ENCODE measurements around the gene RAB5IF. TPM values are rescaled to one million over a fixed set of nuclear protein-coding genes. Genes with fewer than 3 reads are reported as not detected.
A peak's percentile ranks its signal among the peaks of the same experiment; 100 is the strongest.

Gene RAB5IF
- total and polyA plus RNA-seq, 9 of the 15 experiments (the other 6 are each of a cell fraction or from before 2014, with no cell fraction given), result 26.5 to 198 (median 134) TPM

DNA sequence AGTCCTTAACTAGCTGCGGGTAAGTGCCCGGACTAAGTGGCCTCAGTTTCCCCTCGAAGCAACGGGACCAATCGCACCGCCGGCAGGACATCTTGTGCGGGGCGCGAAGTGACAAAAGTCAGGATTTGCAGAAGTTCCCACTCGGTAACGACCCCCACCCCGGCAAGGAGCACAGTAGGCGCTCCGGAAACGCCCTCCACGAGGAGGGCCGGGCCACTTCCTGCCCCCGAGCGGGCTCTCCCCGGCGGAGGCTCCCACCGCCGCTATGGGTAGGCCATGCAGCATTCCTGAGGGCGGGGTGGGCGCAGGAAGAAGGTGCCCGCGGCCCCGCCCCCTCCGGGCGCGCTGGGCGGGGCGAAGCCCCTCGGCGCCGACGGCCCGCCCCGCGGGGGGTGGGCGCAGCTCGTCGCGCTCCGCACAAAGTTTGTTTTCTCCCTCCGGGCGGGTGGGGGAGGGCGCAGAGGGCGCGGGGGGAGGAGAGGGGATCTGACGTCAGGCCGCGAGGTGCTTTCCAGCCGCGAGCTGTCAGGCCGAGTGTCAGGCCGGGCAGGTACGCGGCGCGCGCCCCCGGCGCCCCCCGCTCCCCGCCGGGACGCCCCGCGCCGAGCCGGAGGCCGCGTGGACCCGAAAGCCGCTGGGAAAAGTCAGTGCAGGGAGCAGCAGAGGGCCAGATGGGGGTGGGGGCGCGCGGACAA lies 32.3 kb upstream of the RAB5IF start, which contains the start of gene TGIF2 (continued):
- TF ChIP-seq, protein P1, sequence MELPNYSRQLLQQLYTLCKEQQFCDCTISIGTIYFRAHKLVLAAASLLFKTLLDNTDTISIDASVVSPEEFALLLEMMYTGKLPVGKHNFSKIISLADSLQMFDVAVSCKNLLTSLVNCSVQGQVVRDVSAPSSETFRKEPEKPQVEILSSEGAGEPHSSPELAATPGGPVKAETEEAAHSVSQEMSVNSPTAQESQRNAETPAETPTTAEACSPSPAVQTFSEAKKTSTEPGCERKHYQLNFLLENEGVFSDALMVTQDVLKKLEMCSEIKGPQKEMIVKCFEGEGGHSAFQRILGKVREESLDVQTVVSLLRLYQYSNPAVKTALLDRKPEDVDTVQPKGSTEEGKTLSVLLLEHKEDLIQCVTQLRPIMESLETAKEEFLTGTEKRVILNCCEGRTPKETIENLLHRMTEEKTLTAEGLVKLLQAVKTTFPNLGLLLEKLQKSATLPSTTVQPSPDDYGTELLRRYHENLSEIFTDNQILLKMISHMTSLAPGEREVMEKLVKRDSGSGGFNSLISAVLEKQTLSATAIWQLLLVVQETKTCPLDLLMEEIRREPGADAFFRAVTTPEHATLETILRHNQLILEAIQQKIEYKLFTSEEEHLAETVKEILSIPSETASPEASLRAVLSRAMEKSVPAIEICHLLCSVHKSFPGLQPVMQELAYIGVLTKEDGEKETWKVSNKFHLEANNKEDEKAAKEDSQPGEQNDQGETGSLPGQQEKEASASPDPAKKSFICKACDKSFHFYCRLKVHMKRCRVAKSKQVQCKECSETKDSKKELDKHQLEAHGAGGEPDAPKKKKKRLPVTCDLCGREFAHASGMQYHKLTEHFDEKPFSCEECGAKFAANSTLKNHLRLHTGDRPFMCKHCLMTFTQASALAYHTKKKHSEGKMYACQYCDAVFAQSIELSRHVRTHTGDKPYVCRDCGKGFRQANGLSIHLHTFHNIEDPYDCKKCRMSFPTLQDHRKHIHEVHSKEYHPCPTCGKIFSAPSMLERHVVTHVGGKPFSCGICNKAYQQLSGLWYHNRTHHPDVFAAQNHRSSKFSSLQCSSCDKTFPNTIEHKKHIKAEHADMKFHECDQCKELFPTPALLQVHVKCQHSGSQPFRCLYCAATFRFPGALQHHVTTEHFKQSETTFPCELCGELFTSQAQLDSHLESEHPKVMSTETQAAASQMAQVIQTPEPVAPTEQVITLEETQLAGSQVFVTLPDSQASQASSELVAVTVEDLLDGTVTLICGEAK (IDR thresholded peaks at IDR 0.05), result peak; percentile 75
- TF ChIP-seq, protein P1 (CRISPR knock-in tag; IDR thresholded peaks at IDR 0.05), result no peak
- TF ChIP-seq SIX5 (IDR thresholded peaks at IDR 0.05; ENCODE audit: borderline replicate concordance in 1 of 2, insufficient read depth in 1 of 2, low read depth in 1 of 2, low read length in 2 of 2), result no peak
- peak; percentile 36; the same call in 1 of the 2 replicates for TF ChIP-seq ZKSCAN8 (CRISPR knock-in tag; IDR thresholded peaks at IDR 0.05)
- TF ChIP-seq POLR2G (IDR thresholded peaks at IDR 0.05; ENCODE audit: low read depth, low read length), result peak; percentile 87
- no peak for TF ChIP-seq ZNF583 (CRISPR knock-in tag; IDR thresholded peaks at IDR 0.05)
- TF ChIP-seq, protein P2, sequence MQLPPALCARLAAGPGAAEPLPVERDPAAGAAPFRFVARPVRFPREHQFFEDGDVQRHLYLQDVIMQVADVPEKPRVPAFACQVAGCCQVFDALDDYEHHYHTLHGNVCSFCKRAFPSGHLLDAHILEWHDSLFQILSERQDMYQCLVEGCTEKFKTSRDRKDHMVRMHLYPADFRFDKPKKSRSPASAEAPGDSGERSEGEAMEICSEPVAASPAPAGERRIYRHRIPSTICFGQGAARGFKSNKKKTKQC (CRISPR knock-in tag; IDR thresholded peaks at IDR 0.05), result 0 out of 2 replicates have a peak, but pooled peaks have one; percentile 37
- TF ChIP-seq, protein P3, sequence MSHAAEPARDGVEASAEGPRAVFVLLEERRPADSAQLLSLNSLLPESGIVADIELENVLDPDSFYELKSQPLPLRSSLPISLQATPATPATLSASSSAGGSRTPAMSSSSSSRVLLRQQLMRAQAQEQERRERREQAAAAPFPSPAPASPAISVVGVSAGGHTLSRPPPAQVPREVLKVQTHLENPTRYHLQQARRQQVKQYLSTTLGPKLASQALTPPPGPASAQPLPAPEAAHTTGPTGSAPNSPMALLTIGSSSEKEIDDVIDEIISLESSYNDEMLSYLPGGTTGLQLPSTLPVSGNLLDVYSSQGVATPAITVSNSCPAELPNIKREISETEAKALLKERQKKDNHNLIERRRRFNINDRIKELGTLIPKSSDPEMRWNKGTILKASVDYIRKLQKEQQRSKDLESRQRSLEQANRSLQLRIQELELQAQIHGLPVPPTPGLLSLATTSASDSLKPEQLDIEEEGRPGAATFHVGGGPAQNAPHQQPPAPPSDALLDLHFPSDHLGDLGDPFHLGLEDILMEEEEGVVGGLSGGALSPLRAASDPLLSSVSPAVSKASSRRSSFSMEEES (CRISPR knock-in tag; IDR thresholded peaks at IDR 0.05), result no peak
- TF ChIP-seq, protein P4, sequence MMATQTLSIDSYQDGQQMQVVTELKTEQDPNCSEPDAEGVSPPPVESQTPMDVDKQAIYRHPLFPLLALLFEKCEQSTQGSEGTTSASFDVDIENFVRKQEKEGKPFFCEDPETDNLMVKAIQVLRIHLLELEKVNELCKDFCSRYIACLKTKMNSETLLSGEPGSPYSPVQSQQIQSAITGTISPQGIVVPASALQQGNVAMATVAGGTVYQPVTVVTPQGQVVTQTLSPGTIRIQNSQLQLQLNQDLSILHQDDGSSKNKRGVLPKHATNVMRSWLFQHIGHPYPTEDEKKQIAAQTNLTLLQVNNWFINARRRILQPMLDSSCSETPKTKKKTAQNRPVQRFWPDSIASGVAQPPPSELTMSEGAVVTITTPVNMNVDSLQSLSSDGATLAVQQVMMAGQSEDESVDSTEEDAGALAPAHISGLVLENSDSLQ (IDR thresholded peaks at IDR 0.05), result no peak
- TF ChIP-seq DPF2 (IDR thresholded peaks at IDR 0.05), result peak; percentile 46
- TF ChIP-seq, protein P5, sequence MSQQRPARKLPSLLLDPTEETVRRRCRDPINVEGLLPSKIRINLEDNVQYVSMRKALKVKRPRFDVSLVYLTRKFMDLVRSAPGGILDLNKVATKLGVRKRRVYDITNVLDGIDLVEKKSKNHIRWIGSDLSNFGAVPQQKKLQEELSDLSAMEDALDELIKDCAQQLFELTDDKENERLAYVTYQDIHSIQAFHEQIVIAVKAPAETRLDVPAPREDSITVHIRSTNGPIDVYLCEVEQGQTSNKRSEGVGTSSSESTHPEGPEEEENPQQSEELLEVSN (IDR thresholded peaks at IDR 0.05; ENCODE audit: borderline replicate concordance in 1 of 2, extremely low read depth in 1 of 2, insufficient read depth in 1 of 2, insufficient read length in 1 of 2, low read depth in 1 of 2, low read length in 1 of 2, poor library complexity in 1 of 2, severe bottlenecking in 1 of 2), result peak in 1 of 2 experiments; percentile 57
- TF ChIP-seq TRIM24 (IDR thresholded peaks at IDR 0.05), result no peak
- TF ChIP-seq L3MBTL2 (IDR thresholded peaks at IDR 0.05), result peak; percentile 70

Data from K562 (cell line).